ENCODE data around the gene UNC5B.

- TF ChIP-seq EZH2phosphoT487 (IDR thresholded peaks at IDR 0.05; ENCODE audit: insufficient read depth, low read depth) (no peak), EZH2 (IDR thresholded peaks at IDR 0.05; ENCODE audit: insufficient read depth, poor library complexity, severe bottlenecking) (no peak)
These were observed 130.4 kb downstream of the UNC5B start for GRCh38 chr10:71342573-71343391.
